ENCODE measurements around the gene ZCCHC14.

The ZCCHC14 gene

GRCh38 chr16:87492721-87493607 is at the start of gene ZCCHC14:
ZCCHC14 (minus strand) TSS chr16:87493024; CDS start chr16:87492238, 786 bp downstream.
- peak; percentile 97 for DNase-seq

DNA sequence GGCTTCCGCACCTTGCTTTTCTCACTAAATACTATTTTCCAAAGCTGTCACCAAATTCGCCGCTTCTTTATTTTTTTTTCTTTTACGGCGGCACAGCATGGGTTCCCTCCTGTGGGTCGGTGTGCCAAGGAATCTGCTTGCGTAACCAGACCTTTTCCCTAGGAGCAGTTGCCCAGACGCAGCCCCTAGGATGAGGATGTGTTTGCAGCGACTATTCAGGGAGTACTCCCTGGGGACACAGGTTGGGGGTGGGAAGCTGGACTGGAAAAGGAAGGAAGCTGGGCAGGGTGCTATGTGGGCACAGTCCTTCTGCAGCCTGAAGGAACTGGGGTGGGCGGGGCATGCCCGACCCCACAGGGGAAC is 49.0 kb upstream of the ZCCHC14 start:
- DNase-seq: no peak

DNA sequence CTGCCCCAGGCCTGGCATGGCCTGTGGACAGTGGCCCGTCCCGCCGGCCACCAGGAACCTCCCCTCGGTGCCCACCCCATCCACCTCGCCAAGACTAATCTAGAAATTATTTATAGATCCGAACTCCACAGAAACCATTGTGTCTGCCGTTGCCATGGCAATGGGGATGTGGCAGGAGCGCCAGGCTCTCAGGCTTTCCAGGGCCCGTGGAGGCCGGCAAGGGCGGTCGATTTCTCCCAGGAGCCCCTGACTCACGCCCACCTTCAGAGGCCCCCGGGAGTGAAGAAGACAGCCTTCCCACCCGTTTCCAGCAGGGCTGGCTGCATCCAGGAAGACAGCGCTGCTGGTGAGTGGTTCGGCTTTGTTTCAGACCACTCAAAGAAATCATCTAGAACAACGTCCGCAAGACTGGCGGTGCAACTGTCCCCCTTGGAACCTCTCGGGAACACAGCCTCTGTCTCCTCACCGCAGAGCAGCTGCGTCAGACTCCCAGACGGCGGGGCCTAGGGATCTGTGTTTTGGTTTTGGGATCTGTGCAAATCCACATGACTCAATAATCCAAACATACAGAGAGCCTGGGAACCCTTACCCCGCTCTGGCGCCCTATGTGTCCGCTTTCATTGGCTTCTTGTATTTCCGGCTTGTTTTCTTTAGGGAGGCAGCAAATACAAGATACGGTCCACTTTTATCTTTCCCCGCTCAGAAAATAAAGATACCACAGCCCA is 48.5 kb upstream of the ZCCHC14 start:
- no peak for DNase-seq

GRCh38 chr16:87540897-87541146 is 48.0 kb upstream of the ZCCHC14 start:
- no peak for DNase-seq

GRCh38 chr16:87540072-87540896 is 47.5 kb upstream of the ZCCHC14 start:
- DNase-seq: no peak

DNA sequence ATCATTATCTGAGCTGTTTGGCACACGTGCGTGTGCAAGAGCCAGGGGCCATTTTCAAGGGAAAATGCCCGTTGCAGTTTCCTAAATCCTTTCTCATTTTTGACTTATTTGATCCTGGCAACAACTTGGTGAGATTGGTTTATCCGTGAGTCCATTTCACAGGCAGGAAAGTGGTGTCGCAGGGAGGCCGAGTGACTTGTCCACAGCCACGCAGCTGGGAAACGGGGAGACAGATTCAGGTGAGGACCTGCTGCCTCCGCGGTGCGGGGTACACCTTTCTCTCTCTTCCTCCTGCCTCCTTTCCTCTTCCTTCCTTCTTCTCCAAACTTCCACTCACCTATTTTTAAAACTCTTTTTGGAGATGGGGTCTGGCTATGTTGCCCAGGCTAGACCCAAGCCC is 46.3 kb upstream of the ZCCHC14 start:
- no peak for DNase-seq

GRCh38 chr16:87538594-87538993 is 45.8 kb upstream of the ZCCHC14 start:
- DNase-seq: no peak

- DNase-seq: no peak
Measured at GRCh38 chr16:87538160-87538559, 45.3 kb upstream of the ZCCHC14 start.

DNA sequence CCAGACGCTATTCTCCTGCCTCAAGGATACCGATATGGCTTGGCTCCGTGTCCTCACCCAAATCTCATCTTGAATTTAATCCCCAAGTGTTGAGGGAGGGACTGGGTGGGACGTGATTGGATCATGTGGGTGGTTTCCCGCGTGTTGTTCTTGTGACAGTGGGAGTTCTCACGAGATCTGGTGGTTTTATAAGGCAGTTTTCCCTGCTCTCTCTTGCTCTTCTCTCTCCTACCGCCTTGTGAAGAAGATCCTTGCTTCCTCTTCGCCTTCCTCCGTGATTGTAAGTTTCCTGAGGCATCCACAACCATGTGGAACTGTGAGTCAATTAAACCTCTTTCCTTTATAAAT is 43.9 kb upstream of the ZCCHC14 start:
- no peak for DNase-seq

DNA sequence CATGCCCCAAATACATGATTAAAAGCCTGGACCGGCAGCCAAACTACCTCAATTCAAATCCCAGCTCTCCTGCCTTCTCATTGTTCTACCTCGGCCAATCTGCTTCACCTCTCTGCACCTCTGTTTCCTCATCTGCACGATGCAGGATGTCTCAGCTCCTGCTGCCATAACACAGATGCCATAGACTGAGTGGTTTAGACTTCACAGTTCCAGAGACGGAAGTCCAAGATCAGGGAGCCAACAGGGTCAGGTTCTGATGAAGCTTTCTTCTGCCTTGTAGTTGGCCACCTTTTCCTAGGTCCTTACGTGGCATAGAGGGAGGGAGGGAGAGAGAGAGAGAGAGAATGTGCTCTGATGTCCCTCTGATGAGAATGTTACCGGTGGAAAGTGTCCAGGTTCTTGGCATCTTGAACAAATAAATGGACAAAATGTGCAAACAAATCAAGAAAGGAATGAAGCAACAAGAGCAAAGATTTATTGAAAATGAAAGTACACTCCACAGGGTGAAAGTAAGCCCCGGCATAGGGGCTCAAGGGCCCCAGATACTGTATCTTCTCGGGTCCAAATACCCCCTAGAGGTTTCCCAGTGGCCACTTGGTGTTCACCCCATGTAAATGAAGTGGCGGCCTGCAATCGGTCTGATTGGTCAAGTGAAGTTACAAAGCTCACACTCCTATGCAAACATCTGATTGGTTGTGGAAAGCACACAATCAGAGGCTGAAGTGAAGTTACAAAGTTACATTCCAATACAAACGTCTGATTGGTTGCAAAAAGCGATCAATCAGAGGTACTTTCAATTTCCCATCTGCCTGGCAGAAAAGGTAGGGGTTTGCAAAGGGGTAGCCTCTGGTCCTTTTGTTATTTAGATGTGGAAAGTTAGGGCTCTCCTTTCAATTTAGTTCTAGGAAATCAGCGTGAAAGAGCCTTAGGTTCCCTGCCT is 43.3 kb upstream of the ZCCHC14 start:
- DNase-seq: no peak

DNA sequence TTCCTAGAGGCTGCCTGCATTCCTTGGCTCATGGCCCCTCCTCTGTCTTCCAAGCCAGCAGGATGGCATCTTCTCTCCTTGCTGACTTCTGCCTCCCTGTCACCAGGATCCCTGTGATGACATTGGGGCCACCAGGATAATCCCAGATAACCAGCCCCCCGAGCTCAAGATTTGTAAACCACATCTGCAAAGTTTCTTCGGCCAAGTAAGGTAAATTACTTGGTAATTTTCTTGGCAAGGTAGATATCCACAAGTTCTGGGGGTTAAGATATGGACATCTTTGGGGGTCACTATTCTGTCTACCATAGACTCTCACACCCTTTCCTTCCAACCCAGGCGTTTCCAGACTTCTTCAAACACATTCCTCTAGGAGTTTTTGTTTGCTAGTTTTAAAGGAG is 42.6 kb upstream of the ZCCHC14 start:
- DNase-seq: no peak

- no peak for DNase-seq
Measured at GRCh38 chr16:87534751-87535150, 41.9 kb upstream of the ZCCHC14 start.

- no peak for DNase-seq
Measured at GRCh38 chr16:87534030-87534653, 41.3 kb upstream of the ZCCHC14 start.

DNA sequence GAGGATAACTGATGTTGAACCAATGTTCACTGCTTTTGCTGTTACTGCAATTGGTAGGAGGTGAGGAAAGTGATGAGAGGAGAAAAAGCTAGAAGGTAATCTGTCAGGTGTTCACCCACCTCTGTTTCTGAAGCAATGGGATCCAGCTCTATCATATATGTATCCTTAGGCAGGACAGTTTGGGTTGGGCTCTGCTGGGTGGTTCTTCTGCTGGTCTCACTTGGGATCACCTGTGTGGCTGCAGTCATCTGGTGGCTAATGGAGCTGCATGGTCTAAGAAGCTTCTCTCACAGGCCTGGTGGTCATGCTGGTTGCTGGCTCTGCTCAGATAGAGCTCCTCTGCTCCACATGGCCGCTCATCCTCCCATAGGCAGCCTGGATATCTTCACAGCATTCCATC is 40.2 kb upstream of the ZCCHC14 start:
- DNase-seq: no peak

DNA sequence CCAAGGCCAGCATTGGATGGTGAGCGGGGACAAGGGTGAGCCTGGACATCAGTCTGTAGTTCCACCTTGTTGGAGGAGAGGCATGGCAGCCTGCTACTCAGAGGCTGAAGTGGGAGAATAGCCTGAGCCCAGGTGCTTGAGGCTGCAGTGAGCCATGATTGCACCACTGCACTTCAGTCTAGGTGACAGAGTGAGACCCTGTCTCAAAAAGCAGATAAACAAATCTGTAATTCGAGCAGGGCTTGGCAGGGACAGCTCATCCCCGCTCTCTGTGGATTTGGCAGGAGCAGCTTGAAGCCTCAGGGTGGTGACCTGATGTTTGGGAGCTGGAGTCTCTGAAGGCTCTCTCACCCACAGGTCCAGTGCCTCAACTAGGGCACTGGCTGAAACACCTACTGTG is 38.6 kb upstream of the ZCCHC14 start:
- DNase-seq: no peak

- DNase-seq: no peak
Measured at GRCh38 chr16:87528690-87529579, 36.1 kb upstream of the ZCCHC14 start.

GRCh38 chr16:87527055-87527724 is 34.4 kb upstream of the ZCCHC14 start:
- DNase-seq: no peak

DNA sequence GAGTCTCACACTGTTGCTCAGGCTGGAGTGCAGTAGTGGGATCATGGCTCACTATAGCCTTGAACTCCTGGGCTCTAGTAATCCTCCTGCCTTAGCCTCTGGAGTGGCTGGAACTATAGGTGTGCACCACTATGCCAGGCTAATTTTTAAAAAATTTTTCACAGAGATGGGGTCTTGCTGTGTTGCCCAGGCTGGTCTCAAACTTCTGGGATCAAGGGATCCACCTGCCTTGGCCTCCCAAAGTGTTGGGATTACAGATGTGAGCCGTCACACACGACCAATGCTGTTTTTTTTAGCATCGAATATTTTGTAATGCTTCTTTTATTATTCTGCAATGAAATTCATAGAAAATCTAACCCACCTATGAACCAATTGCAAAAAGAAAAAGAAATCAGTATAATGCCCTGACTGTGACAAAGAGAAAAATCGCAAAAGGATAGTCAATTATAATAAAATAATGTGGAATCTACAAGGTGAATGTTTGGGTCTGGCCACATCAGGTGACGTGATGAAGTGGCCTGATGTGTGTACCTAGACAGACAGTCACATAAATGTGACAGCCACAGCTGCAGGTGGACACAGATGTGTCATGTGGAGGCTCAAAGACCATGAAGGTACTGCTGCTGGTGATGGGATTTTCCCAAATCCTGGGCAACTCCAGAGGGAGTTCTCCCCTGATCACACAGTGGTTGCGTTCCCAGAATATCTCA is 33.6 kb upstream of the ZCCHC14 start:
- no peak for DNase-seq

DNA sequence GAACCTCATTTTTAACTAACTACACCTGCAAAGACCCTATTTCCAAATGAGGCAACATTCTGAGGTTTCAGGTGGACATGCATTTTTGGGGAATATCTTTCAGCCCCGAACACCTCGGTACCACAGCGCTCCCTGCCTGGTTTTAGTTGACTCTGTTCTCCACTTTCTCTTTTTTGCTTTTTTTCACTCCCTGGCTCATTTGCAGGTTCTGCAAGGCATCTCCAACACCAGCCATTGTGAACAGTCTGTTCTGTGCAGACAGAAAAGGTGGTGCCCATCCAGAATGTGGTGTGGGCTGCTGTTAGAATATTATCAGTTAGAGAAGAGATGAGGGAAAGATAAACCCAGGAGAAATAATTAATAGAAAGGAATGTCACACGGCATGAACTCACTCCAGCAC is 32.5 kb upstream of the ZCCHC14 start:
- no peak for DNase-seq

GRCh38 chr16:87524407-87524806 is 31.6 kb upstream of the ZCCHC14 start:
- DNase-seq: no peak

Measured in NCI-H226 (cell line).